Caco-2 (cell line): ENCODE results near the gene ZNF678. TPM values are rescaled to one million over a fixed set of nuclear protein-coding genes. Genes with fewer than 3 reads are reported as not detected.

ENCODE experiments used
- BruUV-seq: library from RNA; stranded (reverse); fragments of 400-500 nt; replicated peaks from 2 replicates; lab custom pipeline; 2021; lab: Mats Ljungman, UMichigan
- CTCF ChIA-PET: fragments of 300-600 bp; sonication (Branson Sonifier 250); formaldehyde crosslinking; loops from one replicate; lab custom pipeline; 2022; ENCODE audit warnings: antibody characterized with exemption; lab: Charles Lee
- POLR2A ChIA-PET: fragments of 300-600 bp; sonication (Branson Sonifier 250); formaldehyde crosslinking; loops from one replicate; lab custom pipeline; 2022; ENCODE audit warnings: antibody characterized with exemption; lab: Charles Lee
- DNase-seq, 2 experiments: peaks; one replicate each; pipeline versions ENCODE4 v3.0.0 to v3.0.0-alpha.2; 2020 to 2022
- H3K27me3 ChIP-seq: replicated peaks from 2 replicates; pipeline ENCODE4 v1.6.0; 2011; ENCODE audit warnings: low read length; ENCODE audit not compliant: control insufficient read depth, insufficient read depth
- H3K36me3 ChIP-seq: 2 replicates; pipeline ENCODE4 v1.5.1; 2011; ENCODE audit warnings: low read length; ENCODE audit not compliant: control insufficient read depth, insufficient read depth
- H3K4me1 ChIP-seq: fragments of 250-450 bp; sonication (Bioruptor Pico); 2 replicates; pipeline ENCODE4 v1.5.1; 2020; ENCODE audit warnings: mild to moderate bottlenecking
- H3K4me3 ChIP-seq: 2 replicates; pipeline ENCODE4 v1.5.1; 2011; ENCODE audit warnings: low read depth, mild to moderate bottlenecking, control low read depth, low read length
- H3K9me3 ChIP-seq: fragments of 250-450 bp; sonication (Bioruptor Pico); 2 replicates; pipeline ENCODE4 v1.5.1; 2020; ENCODE audit warnings: mild to moderate bottlenecking, moderate library complexity
- H3K27ac Mint-ChIP-seq: one replicate; pipeline ENCODE4 v1.8.0; 2022; ENCODE audit warnings: mixed read lengths; ENCODE audit not compliant: unreplicated experiment
- H3K27me3 Mint-ChIP-seq: one replicate; pipeline ENCODE4 v1.8.0; 2022; ENCODE audit warnings: mixed read lengths; ENCODE audit not compliant: insufficient read depth, unreplicated experiment
- H3K36me3 Mint-ChIP-seq: one replicate; pipeline ENCODE4 v1.8.0; 2022; ENCODE audit warnings: mild to moderate bottlenecking, mixed read lengths; ENCODE audit not compliant: insufficient read depth, unreplicated experiment
- H3K4me1 Mint-ChIP-seq: one replicate; pipeline ENCODE4 v1.8.0; 2022; ENCODE audit warnings: low read depth, mixed read lengths; ENCODE audit not compliant: unreplicated experiment
- H3K4me3 Mint-ChIP-seq: one replicate; pipeline ENCODE4 v1.8.0; 2022; ENCODE audit warnings: mild to moderate bottlenecking, moderate library complexity, mixed read lengths; ENCODE audit not compliant: unreplicated experiment
- H3K9me3 Mint-ChIP-seq: one replicate; pipeline ENCODE4 v1.8.0; 2022; ENCODE audit warnings: mixed read lengths; ENCODE audit not compliant: unreplicated experiment
- CTCF ChIP-seq, 2 experiments: fragments of 200-600 bp in 1 of 2; IDR thresholded peaks; 1 replicate in 1 of 2; 2 replicates in 1 of 2; pipeline versions ENCODE4 v1.5.1 to v1.8.0; 2011 to 2022; ENCODE audit warnings: antibody characterized with exemption in 1 of 2, control low read depth in 1 of 2, inconsistent platforms in 1 of 2, low read depth in 1 of 2, low read length in 1 of 2, mild to moderate bottlenecking in 1 of 2, moderate library complexity in 1 of 2; ENCODE audit not compliant: insufficient read depth in 1 of 2, severe bottlenecking in 1 of 2, unreplicated experiment in 1 of 2
- intact Hi-C: fragments of 100-400 bp; cut with micrococcal nuclease; formaldehyde crosslinking; loops from one replicate; pipeline ENCODE4 v1.10.0; 2022; ENCODE audit not compliant: unreplicated experiment
- total RNA-seq: library from RNA; stranded (reverse); gene quantifications from 2 replicates; pipeline ENCODE4 v1.2.3, GENCODE V29; 2022

Gene ZNF678
- total RNA-seq, 1 experiment from 2014 or later: 10.7 TPM

GRCh38 chr1:227543283-227544066 lies 19.9 kb upstream of the ZNF678 start:
- no TSS peak for BruUV-seq
- Mint-ChIP-seq H3K27me3 (no peaks in the 10 kb centered on the region), H3K4me1 (no peaks in the 10 kb centered on the region), H3K4me3 (no peak overlapping the region), H3K27ac (no peak overlapping the region), H3K36me3 (no peaks in the 10 kb centered on the region), H3K9me3 (no peaks in the 10 kb centered on the region)
- no peaks in the 10 kb centered on the region for H3K4me1 ChIP-seq
- intact Hi-C loops: no loop called here
- no peak for TF ChIP-seq CTCF (IDR thresholded peaks at IDR 0.05; ENCODE audit: insufficient read depth in 1 of 2, low read depth in 1 of 2, low read length in 1 of 2, severe bottlenecking in 1 of 2, unreplicated experiment in 1 of 2)
- no peak for DNase-seq
- no peaks in the 10 kb centered on the region for H3K9me3 ChIP-seq
- H3K36me3 ChIP-seq: no peaks in the 10 kb centered on the region
- ChIA-PET POLR2A (no interaction called here), CTCF (interaction anchor here (0.6 kb wide), 1 partner anchor 1345 kb away, joined by 3 read pairs; no protein-coding TSS in a partner anchor)
- H3K27me3 ChIP-seq: no peaks in the 10 kb centered on the region
- H3K4me3 ChIP-seq: no peak overlapping the region

GRCh38 chr1:227544067-227545050 lies 19.0 kb upstream of the ZNF678 start:
- H3K36me3 ChIP-seq: no peaks in the 10 kb centered on the region
- no peaks in the 10 kb centered on the region for H3K4me1 Mint-ChIP-seq
- no peaks in the 10 kb centered on the region for H3K9me3 Mint-ChIP-seq
- ChIA-PET POLR2A (no interaction called here), CTCF (no interaction called here)
- H3K9me3 ChIP-seq: no peaks in the 10 kb centered on the region
- no peak for TF ChIP-seq CTCF (IDR thresholded peaks at IDR 0.05; ENCODE audit: insufficient read depth in 1 of 2, low read depth in 1 of 2, low read length in 1 of 2, severe bottlenecking in 1 of 2, unreplicated experiment in 1 of 2)
- no peak overlapping the region for H3K4me3 ChIP-seq
- H3K4me1 ChIP-seq: no peaks in the 10 kb centered on the region
- no peaks in the 10 kb centered on the region for H3K27me3 ChIP-seq
- BruUV-seq: no TSS peak
- H3K4me3 Mint-ChIP-seq: no peak overlapping the region
- DNase-seq: no peak
- H3K27ac Mint-ChIP-seq: no peak overlapping the region
- intact Hi-C loops: no loop called here
- H3K27me3 Mint-ChIP-seq: no peaks in the 10 kb centered on the region
- no peaks in the 10 kb centered on the region for H3K36me3 Mint-ChIP-seq

GRCh38 chr1:227545361-227545760 lies 18.0 kb upstream of the ZNF678 start:
- ChIA-PET POLR2A (no interaction called here), CTCF (no interaction called here)
- DNase-seq: no peak
- BruUV-seq: no TSS peak
- no peaks in the 10 kb centered on the region for H3K4me1 ChIP-seq
- H3K4me3 ChIP-seq: no peak overlapping the region
- TF ChIP-seq CTCF (IDR thresholded peaks at IDR 0.05; ENCODE audit: insufficient read depth in 1 of 2, low read depth in 1 of 2, low read length in 1 of 2, severe bottlenecking in 1 of 2, unreplicated experiment in 1 of 2): no peak
- Mint-ChIP-seq H3K36me3 (no peaks in the 10 kb centered on the region), H3K27ac (no peak overlapping the region), H3K27me3 (no peaks in the 10 kb centered on the region), H3K9me3 (no peaks in the 10 kb centered on the region), H3K4me3 (no peak overlapping the region), H3K4me1 (no peaks in the 10 kb centered on the region)
- H3K9me3 ChIP-seq: no peaks in the 10 kb centered on the region
- no peaks in the 10 kb centered on the region for H3K36me3 ChIP-seq
- intact Hi-C loops: no loop called here
- H3K27me3 ChIP-seq: no peaks in the 10 kb centered on the region
